Epithelial cell of proximal tubule (primary cell): ENCODE data around the gene MTUS2. TPM values are rescaled to one million over a fixed set of nuclear protein-coding genes. Genes with fewer than 3 reads are reported as not detected.

Source experiments
- DNase-seq: peaks from one replicate; pipeline ENCODE4 v3.0.0-alpha.2; 2011; ENCODE audit warnings: low read depth
- H3K4me3 ChIP-seq: 2 replicates; pipeline ENCODE4 v1.5.1; 2011; ENCODE audit warnings: low read depth, mild to moderate bottlenecking, low read length
- total RNA-seq: library from RNA; depleted of rRNA; stranded (reverse); fragments of >200 nt; gene quantifications from 2 replicates; pipeline ENCODE4 v1.2.3, GENCODE V29; 2015
- TF ChIP-seq, protein P1 (sequence below): conservative IDR thresholded peaks from 2 replicates; pipeline ENCODE4 v1.5.1; 2012; ENCODE audit warnings: low read depth, mild to moderate bottlenecking, low read length

MTUS2 gene
- total RNA-seq, 1 donor from 2014 or later, result not detected

DNA sequence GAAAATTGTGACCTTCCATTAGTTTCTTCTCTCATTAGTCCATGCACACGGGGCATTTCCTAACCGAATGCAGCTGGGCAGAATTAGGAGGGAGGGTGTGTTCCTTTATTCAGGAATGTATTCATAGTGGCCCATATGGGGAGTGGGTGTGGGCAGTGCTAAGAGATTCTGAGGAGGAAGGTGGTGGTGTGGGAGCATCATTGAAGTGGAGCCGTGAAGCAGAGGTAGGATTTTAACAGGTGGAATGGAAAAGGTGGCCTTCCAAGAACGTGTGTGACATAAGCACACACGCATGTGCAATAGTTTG, 134.2 kb downstream of the MTUS2 start:
- H3K4me3 ChIP-seq, result no peak overlapping the region
- DNase-seq, result no peak
- TF ChIP-seq, protein P1, sequence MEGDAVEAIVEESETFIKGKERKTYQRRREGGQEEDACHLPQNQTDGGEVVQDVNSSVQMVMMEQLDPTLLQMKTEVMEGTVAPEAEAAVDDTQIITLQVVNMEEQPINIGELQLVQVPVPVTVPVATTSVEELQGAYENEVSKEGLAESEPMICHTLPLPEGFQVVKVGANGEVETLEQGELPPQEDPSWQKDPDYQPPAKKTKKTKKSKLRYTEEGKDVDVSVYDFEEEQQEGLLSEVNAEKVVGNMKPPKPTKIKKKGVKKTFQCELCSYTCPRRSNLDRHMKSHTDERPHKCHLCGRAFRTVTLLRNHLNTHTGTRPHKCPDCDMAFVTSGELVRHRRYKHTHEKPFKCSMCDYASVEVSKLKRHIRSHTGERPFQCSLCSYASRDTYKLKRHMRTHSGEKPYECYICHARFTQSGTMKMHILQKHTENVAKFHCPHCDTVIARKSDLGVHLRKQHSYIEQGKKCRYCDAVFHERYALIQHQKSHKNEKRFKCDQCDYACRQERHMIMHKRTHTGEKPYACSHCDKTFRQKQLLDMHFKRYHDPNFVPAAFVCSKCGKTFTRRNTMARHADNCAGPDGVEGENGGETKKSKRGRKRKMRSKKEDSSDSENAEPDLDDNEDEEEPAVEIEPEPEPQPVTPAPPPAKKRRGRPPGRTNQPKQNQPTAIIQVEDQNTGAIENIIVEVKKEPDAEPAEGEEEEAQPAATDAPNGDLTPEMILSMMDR, result no peak

DNA sequence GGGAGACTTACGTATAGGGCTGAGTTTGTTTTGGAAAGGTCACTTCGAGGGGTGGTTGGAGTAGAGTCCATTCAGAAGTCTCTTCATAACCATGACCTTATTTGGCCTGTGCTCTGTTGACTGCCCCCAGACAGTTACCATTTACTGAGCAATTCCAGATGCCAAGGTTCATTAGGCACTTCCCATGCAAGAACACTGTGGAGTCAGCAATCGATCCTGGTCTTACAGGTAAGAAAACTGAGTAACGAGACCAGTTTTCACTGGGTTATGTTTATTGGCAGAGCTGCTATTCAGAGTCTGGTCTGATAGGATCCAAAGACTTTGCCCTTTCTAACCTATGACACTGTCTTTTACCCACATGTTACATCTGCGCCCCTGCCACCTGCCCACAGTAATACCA, 134.7 kb downstream of the MTUS2 start:
- no peak overlapping the region for H3K4me3 ChIP-seq
- TF ChIP-seq, protein P1, result no peak
- DNase-seq, result no peak

DNA sequence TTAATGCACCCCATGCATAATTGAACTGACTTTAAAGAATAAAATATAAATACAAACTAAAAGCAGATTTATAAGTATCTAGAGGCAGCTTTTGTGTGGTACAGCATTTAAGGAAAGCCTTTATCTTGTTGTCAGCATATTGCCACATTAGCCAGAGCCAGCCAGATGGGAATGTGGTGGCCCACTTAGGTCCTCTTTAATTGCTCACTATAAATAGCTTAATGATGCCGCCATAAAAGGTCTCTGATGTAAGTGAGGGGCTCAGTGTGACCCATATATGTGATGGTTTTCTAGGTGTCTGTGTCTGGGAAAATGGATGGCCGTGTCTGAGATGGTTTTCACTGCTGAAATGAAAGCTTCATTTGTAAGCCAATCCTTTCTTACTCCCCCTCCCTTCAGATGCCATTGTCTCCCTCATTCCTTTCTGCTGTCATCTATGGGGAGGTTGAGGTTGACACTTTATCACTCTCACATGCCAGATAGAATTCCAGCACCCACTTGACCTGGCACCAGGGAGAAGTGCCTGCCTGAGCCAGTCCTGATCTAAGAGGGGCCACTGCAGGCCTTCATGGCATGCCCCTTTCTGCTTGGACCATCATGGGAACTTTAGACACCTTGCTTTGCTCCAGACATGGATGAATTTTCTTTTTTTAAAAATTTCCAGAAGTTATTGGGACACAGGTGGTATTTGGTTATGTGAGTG, 135.3 kb downstream of the MTUS2 start:
- TF ChIP-seq, protein P1, result no peak
- no peak for DNase-seq
- H3K4me3 ChIP-seq, result no peak overlapping the region

DNA sequence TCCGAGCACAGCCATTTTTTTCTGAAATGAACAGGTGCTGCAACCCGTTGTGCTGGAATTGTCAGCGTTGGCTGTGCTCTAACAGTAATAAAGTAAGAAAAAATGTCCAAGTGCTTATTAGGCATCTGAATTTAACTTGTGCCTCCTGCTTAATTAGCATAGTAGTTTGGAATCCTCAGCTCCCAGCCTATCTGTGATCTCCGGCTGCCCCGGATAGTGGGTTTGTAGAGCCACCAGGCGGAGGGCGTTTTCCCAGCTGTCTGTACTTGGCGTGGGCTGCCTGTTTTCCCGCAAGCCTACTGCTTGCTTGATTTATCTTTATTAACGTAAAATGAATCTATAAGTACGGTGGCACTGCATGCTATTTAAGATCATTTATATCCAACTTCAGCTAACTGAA, 137.9 kb downstream of the MTUS2 start:
- no peak overlapping the region for H3K4me3 ChIP-seq
- DNase-seq, result no peak
- TF ChIP-seq, protein P1, result no peak

DNA sequence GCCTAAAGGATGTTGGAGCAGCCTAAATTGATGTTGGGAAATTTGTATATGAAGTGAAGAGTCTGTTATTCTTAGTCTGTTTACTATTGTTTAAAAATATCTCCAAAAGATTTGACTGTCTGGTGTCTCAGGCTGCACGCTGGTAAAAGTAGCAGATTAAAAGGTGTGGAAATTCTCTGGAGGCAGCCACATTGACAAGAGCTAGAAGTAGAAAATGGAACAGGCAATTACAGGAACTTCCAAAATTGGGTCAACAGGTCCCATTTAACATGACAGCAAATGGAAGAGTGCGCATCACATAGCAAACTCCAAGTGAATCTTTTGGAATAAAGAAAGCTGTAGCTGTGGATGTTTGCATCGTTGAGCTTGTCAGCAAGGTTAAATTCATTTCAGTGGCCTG, 138.3 kb downstream of the MTUS2 start:
- TF ChIP-seq, protein P1, result no peak
- no peak for DNase-seq
- H3K4me3 ChIP-seq, result no peak overlapping the region

DNA sequence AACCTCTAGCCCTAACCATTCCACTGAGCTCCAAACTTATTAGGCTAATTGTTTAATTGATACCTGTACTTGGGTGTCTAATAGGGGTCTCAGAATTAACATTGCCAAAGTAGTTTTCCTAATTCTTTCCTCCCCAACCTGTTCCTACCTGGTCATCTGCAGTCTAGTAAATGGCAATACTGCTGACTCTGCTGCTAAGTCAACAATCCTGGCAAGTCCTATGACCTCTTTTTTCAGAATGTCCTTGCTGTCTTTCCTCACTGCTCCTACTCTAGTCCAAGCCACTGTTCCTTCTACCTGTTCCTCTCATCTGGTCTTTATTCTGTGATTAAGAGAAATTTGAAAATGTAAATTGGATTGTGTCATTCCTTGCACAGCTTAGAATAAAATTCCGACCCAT, 143.9 kb downstream of the MTUS2 start:
- H3K4me3 ChIP-seq, result no peak overlapping the region
- TF ChIP-seq, protein P1, result no peak
- DNase-seq, result no peak

DNA sequence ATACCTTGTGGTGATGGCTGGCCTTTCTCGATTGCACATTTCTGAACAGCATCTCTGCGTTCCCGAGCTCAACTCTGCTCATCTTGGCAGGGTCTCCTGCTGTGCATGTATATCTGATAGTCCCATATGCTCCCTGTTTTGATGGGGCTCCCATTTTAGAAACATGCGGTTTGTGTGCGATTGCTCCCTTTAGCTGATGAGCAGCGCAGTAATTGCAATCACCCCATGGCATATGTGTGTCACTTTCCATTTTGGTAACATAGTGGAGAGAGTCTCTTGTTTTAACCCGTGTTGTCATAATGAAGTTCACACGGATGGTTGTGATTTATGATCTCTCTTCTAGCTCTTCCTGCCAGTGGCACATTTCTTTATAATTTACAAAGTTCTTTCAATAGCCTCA, 144.7 kb downstream of the MTUS2 start:
- TF ChIP-seq, protein P1, result no peak
- no peak for DNase-seq

More for the DNA sequence above, 144.7 kb downstream of the MTUS2 start:
- H3K4me3 ChIP-seq, result no peak overlapping the region
